ENCODE measurements around the gene CDON.

GRCh38 chr11:125945011-125945796 is 117.5 kb downstream of the CDON start:
- TF ChIP-seq FOSL2 (IDR thresholded peaks at IDR 0.05; ENCODE audit: borderline replicate concordance, low read depth): no peak
- TF ChIP-seq REST (IDR thresholded peaks at IDR 0.05; ENCODE audit: low read depth, low read length): no peak
- no peak for TF ChIP-seq MAX (IDR thresholded peaks at IDR 0.05; ENCODE audit: low read depth)
- TF ChIP-seq RAD21 (IDR thresholded peaks at IDR 0.05; ENCODE audit: low read length): no peak
- TF ChIP-seq MXI1 (IDR thresholded peaks at IDR 0.05; ENCODE audit: low read depth, low read length): no peak
- TF ChIP-seq EP300 (IDR thresholded peaks at IDR 0.05; ENCODE audit: borderline replicate concordance in 1 of 2, low read depth in 1 of 2, low read length in 1 of 2): no peak
